ENCODE results near the gene ARL4A. TPM values are rescaled to one million over a fixed set of nuclear protein-coding genes. Genes with fewer than 3 reads are reported as not detected.
"Not testable (repeated sequence)": the region's sequence is repeated elsewhere in the genome, so short reads cannot be mapped to it uniquely, and the experiment has no call there.

ARL4A gene
- total RNA-seq, 1 donor from 2014 or later, result 12.3 TPM

GRCh38 chr7:12670000-12670729, 17.3 kb upstream of the ARL4A start:
- Mint-ChIP-seq H3K4me3 (ENCODE audit: unreplicated experiment) (no peak overlapping the region), H3K4me1 (ENCODE audit: low read depth, unreplicated experiment) (no peaks in the 10 kb centered on the region), H3K27ac (ENCODE audit: unreplicated experiment) (no peak overlapping the region), H3K36me3 (ENCODE audit: unreplicated experiment) (no peaks in the 10 kb centered on the region), H3K9me3 (ENCODE audit: unreplicated experiment) (peaks cover 2% of the 10 kb centered on the region), H3K27me3 (ENCODE audit: unreplicated experiment) (no peaks in the 10 kb centered on the region)
- DNase-seq, result no peak
- no peak for TF ChIP-seq CTCF (IDR thresholded peaks at IDR 0.05; ENCODE audit: partially characterized antibody, unreplicated experiment)

- H3K27ac Mint-ChIP-seq (ENCODE audit: unreplicated experiment), result no peak overlapping the region
- H3K4me1 Mint-ChIP-seq (ENCODE audit: low read depth, unreplicated experiment), result no peaks in the 10 kb centered on the region
- H3K9me3 Mint-ChIP-seq (ENCODE audit: unreplicated experiment), result peaks cover 3% of the 10 kb centered on the region
- H3K36me3 Mint-ChIP-seq (ENCODE audit: unreplicated experiment), result no peaks in the 10 kb centered on the region
- no peaks in the 10 kb centered on the region for H3K27me3 Mint-ChIP-seq (ENCODE audit: unreplicated experiment)
- no peak for DNase-seq
- no peak for TF ChIP-seq CTCF (IDR thresholded peaks at IDR 0.05; ENCODE audit: partially characterized antibody, unreplicated experiment)
- no peak overlapping the region for H3K4me3 Mint-ChIP-seq (ENCODE audit: unreplicated experiment)
Observed at GRCh38 chr7:12670743-12671520, 16.5 kb upstream of the ARL4A start.

GRCh38 chr7:12673436-12673835, 14.0 kb upstream of the ARL4A start:
- H3K4me3 Mint-ChIP-seq (ENCODE audit: unreplicated experiment); H3K9me3 Mint-ChIP-seq (ENCODE audit: unreplicated experiment); H3K4me1 Mint-ChIP-seq (ENCODE audit: low read depth, unreplicated experiment); H3K27me3 Mint-ChIP-seq (ENCODE audit: unreplicated experiment); H3K27ac Mint-ChIP-seq (ENCODE audit: unreplicated experiment); DNase-seq; H3K36me3 Mint-ChIP-seq (ENCODE audit: unreplicated experiment): not testable (repeated sequence)

- no peak overlapping the region for H3K4me3 Mint-ChIP-seq (ENCODE audit: unreplicated experiment)
- TF ChIP-seq CTCF (IDR thresholded peaks at IDR 0.05; ENCODE audit: partially characterized antibody, unreplicated experiment), result no peak
- H3K36me3 Mint-ChIP-seq (ENCODE audit: unreplicated experiment), result no peaks in the 10 kb centered on the region
- no peaks in the 10 kb centered on the region for H3K27me3 Mint-ChIP-seq (ENCODE audit: unreplicated experiment)
- no peak overlapping the region for H3K27ac Mint-ChIP-seq (ENCODE audit: unreplicated experiment)
- H3K9me3 Mint-ChIP-seq (ENCODE audit: unreplicated experiment), result peaks cover 3% of the 10 kb centered on the region
- H3K4me1 Mint-ChIP-seq (ENCODE audit: low read depth, unreplicated experiment), result no peaks in the 10 kb centered on the region
- no peak for DNase-seq
Observed at GRCh38 chr7:12674053-12674452, 13.4 kb upstream of the ARL4A start.

- Mint-ChIP-seq H3K4me1 (ENCODE audit: low read depth, unreplicated experiment) (no peaks in the 10 kb centered on the region), H3K9me3 (ENCODE audit: unreplicated experiment) (peaks cover 3% of the 10 kb centered on the region), H3K27me3 (ENCODE audit: unreplicated experiment) (no peaks in the 10 kb centered on the region), H3K36me3 (ENCODE audit: unreplicated experiment) (no peaks in the 10 kb centered on the region), H3K27ac (ENCODE audit: unreplicated experiment) (no peak overlapping the region), H3K4me3 (ENCODE audit: unreplicated experiment) (no peak overlapping the region)
- TF ChIP-seq CTCF (IDR thresholded peaks at IDR 0.05; ENCODE audit: partially characterized antibody, unreplicated experiment), result peak; percentile 27
- no peak for DNase-seq
Observed at GRCh38 chr7:12674861-12675260, 12.6 kb upstream of the ARL4A start.

Data from glutamatergic neuron (in vitro differentiated cells).